ENCODE measurements around the gene CXCL13. TPM values are rescaled to one million over a fixed set of nuclear protein-coding genes. Genes with fewer than 3 reads are reported as not detected.

The CXCL13 gene
- total and polyA plus RNA-seq, 2 of the 8 experiments (the other 6 are each of a cell fraction or from before 2014, with no cell fraction given): not detected

- no peak overlapping the region for H3K56ac ChIP-seq (replicated peaks; ENCODE audit: insufficient read length, low read depth, low read length)
- no peaks in the 10 kb centered on the region for H3K23me2 ChIP-seq (ENCODE audit: low read depth, low read length)
- H2BK20ac ChIP-seq (ENCODE audit: low read length): no peak overlapping the region
- H3K23ac ChIP-seq (ENCODE audit: insufficient read length): no peak overlapping the region
- no peak overlapping the region for H2BK120ac ChIP-seq (replicated peaks; ENCODE audit: low read depth, low read length)
- no peak overlapping the region for H3K14ac ChIP-seq (ENCODE audit: insufficient read length)
- ChIA-PET CTCF (ENCODE audit: partially characterized antibody) (interaction anchor here (0.9 to 1.2 kb wide), 2 partner anchors 35 to 65 kb away, joined by 3 to 4 read pairs; no protein-coding TSS in a partner anchor), POLR2A (ENCODE audit: partially characterized antibody) (no interaction called here)
- H2AFZ ChIP-seq (ENCODE audit: low read length): no peak overlapping the region
- TF ChIP-seq PHF8 (conservative IDR thresholded peaks at IDR 0.05; ENCODE audit: low read depth, low read length) (no peak), SP2 (IDR thresholded peaks at IDR 0.05; ENCODE audit: low read length) (no peak), BACH1 (IDR thresholded peaks at IDR 0.05; ENCODE audit: low read length) (no peak), CHD1 (IDR thresholded peaks at IDR 0.05; ENCODE audit: low read depth, low read length) (no peak), POLR2A (IDR thresholded peaks at IDR 0.05; ENCODE audit: control extremely low read depth in 1 of 2, low read depth in 2 of 2, low read length in 2 of 2) (no peak), POLR2AphosphoS5 (IDR thresholded peaks at IDR 0.05; ENCODE audit: low read depth, low read length) (no peak)
- H3K4ac ChIP-seq (replicated peaks; ENCODE audit: insufficient read length, low read depth, low read length): no peak overlapping the region
- DNase-seq (ENCODE audit: low read depth in 1 of 2, low spot score in 2 of 2) (no peak), FAIRE-seq (no peak)
- no peaks in the 10 kb centered on the region; a peak in 1 of 8 replicates for H3K36me3 ChIP-seq (ENCODE audit: control insufficient read depth in 2 of 4, insufficient read depth in 4 of 4, low read length in 3 of 4)
- H4K5ac ChIP-seq (ENCODE audit: insufficient read length, low read depth, low read length): no peak overlapping the region
- no peak overlapping the region for H2AK5ac ChIP-seq (ENCODE audit: low read depth, low read length)
- no peak overlapping the region for H3K9ac ChIP-seq (replicated peaks in 1 of 4; ENCODE audit: extremely low read depth in 1 of 4, low read depth in 3 of 4, low read length in 3 of 4)
- no peak overlapping the region for H2BK15ac ChIP-seq (ENCODE audit: low read length)
- H3K18ac ChIP-seq (ENCODE audit: extremely low read depth, low read length): no peak overlapping the region
- no peak overlapping the region; the same call in 1 of the 2 replicates for H3K27ac ChIP-seq (ENCODE audit: low read depth, low read length)
- H3K9me3 ChIP-seq (ENCODE audit: insufficient read depth in 2 of 2, low read depth in 1 of 2, low read length in 1 of 2): no peaks in the 10 kb centered on the region; a peak in 1 of 4 replicates
- H4K20me1 ChIP-seq (replicated peaks in 1 of 2; ENCODE audit: control insufficient read depth in 1 of 2, insufficient read depth in 2 of 2, low read length in 2 of 2): no peaks in the 10 kb centered on the region
- H3K4me1 ChIP-seq (replicated peaks in 1 of 4; ENCODE audit: control insufficient read depth in 3 of 4, insufficient read depth in 4 of 4, low read length in 3 of 4): no peaks in the 10 kb centered on the region
- H3K79me2 ChIP-seq (ENCODE audit: control insufficient read depth in 1 of 2, insufficient read depth in 2 of 2, low read length in 2 of 2): no peaks in the 10 kb centered on the region
- H2BK12ac ChIP-seq (ENCODE audit: low read depth, low read length): no peak overlapping the region
- no peak overlapping the region for H3K4me2 ChIP-seq (ENCODE audit: insufficient read depth in 1 of 2, low read depth in 2 of 2, low read length in 2 of 2)
- H2BK5ac ChIP-seq (ENCODE audit: low read depth, low read length): no peak overlapping the region
- no peak overlapping the region for H3K4me3 ChIP-seq (ENCODE audit: extremely low read depth in 1 of 4, insufficient read depth in 2 of 4, low read depth in 3 of 4, low read length in 4 of 4)
- no peak overlapping the region for H4K91ac ChIP-seq (replicated peaks; ENCODE audit: insufficient read length, low read length)
- H4K8ac ChIP-seq (ENCODE audit: extremely low read depth, insufficient read depth, low read length): no peak overlapping the region
- no peaks in the 10 kb centered on the region for H3K79me1 ChIP-seq (ENCODE audit: low read depth, low read length)
- H3K27me3 ChIP-seq (replicated peaks in 1 of 4; ENCODE audit: control insufficient read depth in 3 of 4, extremely low read depth in 1 of 4, insufficient read depth in 3 of 4, low read length in 3 of 4): no peaks in the 10 kb centered on the region
- 84% methylated on average over 6 of the region's 6 CpGs; no CpG with 5 or more reads in 1 of the 2 experiments for WGBS, 2 experiments (ENCODE audit: extremely low coverage in 1 of 2, insufficient coverage in 1 of 2, insufficient read length in 1 of 2, insufficient replicate concordance in 2 of 2, low coverage in 1 of 2, low lambda C conversion rate in 2 of 2, missing lambda C conversion rate in 1 of 2)
Measured at GRCh38 chr4:77634132-77634785, 28.6 kb downstream of the CXCL13 start.

Measured in H1 (cell line).